ACC112 (cell line): ENCODE data around the gene CCDC69.
"Not testable (repeated sequence)": the region's sequence is repeated elsewhere in the genome, so short reads cannot be mapped to it uniquely, and the experiment has no call there.

ENCODE experiments used
- H2AFZ ChIP-seq: fragments of 200-600 bp; sonication (generic); one replicate; pipeline ENCODE4 v1.6.0; 2017; ENCODE audit warnings: antibody characterized with exemption, low read length; ENCODE audit not compliant: unreplicated experiment
- H3K27ac ChIP-seq: fragments of 200-600 bp; sonication (generic); 2 replicates; pipeline ENCODE4 v1.5.1; 2014; ENCODE audit warnings: low read depth, mild to moderate bottlenecking, antibody characterized with exemption, low read length, moderate library complexity
- H3K27me3 ChIP-seq: fragments of 200-600 bp; sonication (generic); 2 replicates; pipeline ENCODE4 v1.6.1; 2014; ENCODE audit warnings: mild to moderate bottlenecking, antibody characterized with exemption, low read length, moderate library complexity, mixed read lengths; ENCODE audit not compliant: insufficient read depth
- H3K36me3 ChIP-seq: fragments of 200-600 bp; sonication (generic); 2 replicates; pipeline ENCODE4 v1.6.1; 2016; ENCODE audit warnings: mild to moderate bottlenecking, antibody characterized with exemption, low read length, moderate library complexity, mixed read lengths; ENCODE audit not compliant: insufficient read depth
- H3K4me1 ChIP-seq: fragments of 200-600 bp; sonication (generic); one replicate; pipeline ENCODE4 v1.6.1; 2016; ENCODE audit warnings: low read length, mixed read lengths; ENCODE audit not compliant: insufficient read depth, unreplicated experiment, control insufficient read depth
- H3K4me3 ChIP-seq: fragments of 200-600 bp; sonication (generic); 2 replicates; pipeline ENCODE4 v1.5.1; 2014; ENCODE audit warnings: mild to moderate bottlenecking, low read depth, low read length
- H3K79me2 ChIP-seq: fragments of 200-600 bp; sonication (generic); one replicate; pipeline ENCODE4 v1.6.0; 2016; ENCODE audit warnings: low read length; ENCODE audit not compliant: control insufficient read depth, unreplicated experiment, insufficient read depth

CCDC69 gene

DNA sequence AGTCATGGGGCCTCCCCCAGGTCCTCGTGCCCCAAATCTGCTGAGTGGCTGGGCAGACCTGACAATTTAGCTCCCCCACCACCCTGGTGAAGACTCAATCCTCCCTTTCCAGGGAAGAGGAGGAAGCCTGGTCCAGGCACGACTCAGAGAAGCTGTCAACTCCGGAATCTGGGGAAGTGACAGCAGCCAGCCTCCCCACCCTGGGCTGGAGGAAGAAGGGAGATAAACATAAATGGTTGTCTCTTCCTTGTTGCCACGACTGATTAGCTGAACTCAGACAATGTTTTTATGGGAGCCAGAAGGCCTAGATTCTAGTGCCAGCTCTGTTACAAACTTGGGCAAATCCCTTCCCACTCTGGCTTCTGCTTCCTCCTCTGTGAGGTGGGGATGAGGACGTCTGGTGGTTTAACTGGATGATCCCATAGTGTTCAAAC, 15.4 kb downstream of the CCDC69 start:
- H3K4me3 ChIP-seq, result no peak overlapping the region
- H3K27ac ChIP-seq, result peak overlapping the region; percentile 20; the same call in 1 of the 2 replicates
- H3K79me2 ChIP-seq, result no peaks in the 10 kb centered on the region
- H2AFZ ChIP-seq, result no peak overlapping the region
- H3K4me1 ChIP-seq, result peaks cover 4% of the 10 kb centered on the region
- H3K27me3 ChIP-seq, result no peaks in the 10 kb centered on the region
- H3K36me3 ChIP-seq, result no peaks in the 10 kb centered on the region

DNA sequence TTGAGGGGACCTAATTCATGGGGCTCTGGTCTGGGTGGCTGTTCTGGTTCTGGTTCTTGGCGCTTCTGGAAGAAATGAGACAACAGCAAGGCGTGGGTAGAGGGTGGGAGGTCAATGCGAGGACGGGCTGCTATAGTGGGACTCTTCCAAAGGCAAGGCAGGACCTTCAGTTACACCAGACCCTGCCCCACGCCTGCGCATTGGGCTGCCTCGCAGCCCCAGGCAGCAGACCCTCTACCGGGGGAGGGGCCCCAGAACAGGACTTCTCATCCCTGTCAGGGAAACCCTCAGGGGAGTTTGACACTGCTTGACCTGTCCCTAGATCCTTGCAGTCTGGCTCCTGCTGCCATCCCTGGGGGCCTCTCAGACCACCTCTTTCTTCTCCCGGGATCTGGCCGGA, 18.5 kb downstream of the CCDC69 start:
- H3K4me1 ChIP-seq, result peaks cover 12% of the 10 kb centered on the region
- no peak overlapping the region for H2AFZ ChIP-seq
- H3K4me3 ChIP-seq, result no peak overlapping the region
- H3K27ac ChIP-seq, result no peak overlapping the region
- H3K79me2 ChIP-seq, result no peaks in the 10 kb centered on the region
- H3K27me3 ChIP-seq, result no peaks in the 10 kb centered on the region
- no peaks in the 10 kb centered on the region for H3K36me3 ChIP-seq

DNA sequence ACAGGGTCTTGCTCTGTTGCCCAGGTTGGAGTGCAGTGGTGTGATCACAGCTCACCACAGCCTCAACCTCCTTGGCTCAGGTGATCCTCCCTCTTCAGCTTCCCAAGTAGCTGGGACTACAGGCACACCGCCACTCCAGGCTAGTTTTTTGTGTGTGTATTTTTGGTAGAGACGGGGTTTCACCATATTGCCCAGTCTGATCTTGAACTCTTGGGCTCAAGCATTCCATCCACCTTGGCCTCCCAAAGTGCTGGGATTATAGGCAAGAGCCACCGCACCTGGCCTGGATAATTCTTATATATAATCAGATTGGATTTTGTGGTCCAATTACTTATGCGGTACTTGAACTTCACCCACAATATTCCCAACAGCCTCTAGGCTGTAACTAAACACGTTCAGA, 19.8 kb downstream of the CCDC69 start:
- Histone ChIP-seq H2AFZ (no peak overlapping the region), H3K4me3 (no peak overlapping the region), H3K79me2 (no peaks in the 10 kb centered on the region), H3K4me1 (peaks cover 12% of the 10 kb centered on the region), H3K36me3 (no peaks in the 10 kb centered on the region), H3K27me3 (no peaks in the 10 kb centered on the region), H3K27ac (no peak overlapping the region)

DNA sequence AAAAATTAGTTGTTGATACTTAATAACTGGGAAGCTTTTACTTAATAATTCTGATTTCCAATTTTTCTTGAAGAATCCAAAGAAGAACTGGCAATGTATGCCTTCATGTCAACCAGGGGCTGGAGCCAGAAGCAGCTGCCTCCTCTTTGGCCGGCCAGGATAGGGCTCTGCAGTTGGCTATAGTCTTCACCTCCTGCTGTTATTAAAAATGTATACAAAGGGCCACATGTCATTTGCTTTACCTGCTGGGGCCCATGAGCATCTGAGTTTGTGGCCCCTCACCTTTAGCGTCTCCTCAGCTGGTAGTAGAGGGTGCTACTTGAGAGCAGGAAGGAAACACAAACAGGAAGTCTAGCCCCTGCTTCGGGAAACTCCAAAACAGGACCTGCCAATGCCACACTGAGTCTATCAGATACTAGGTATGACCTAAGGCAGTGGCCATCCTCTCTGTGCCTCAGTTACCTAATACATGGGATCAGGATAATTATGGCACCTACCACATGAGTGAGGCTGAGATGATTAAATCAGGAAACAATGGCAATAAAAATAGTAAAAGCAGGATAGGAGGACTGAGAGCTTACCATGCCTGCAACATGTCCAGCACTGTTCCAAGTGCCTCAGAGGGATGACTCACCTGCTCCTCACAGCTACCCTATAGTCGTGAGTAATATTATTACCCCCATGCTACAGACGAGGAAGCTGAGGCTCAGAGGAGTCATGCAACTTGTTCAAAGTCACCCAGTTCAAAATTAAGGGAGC, 21.3 kb downstream of the CCDC69 start:
- H3K4me3 ChIP-seq, result no peak overlapping the region
- H3K4me1 ChIP-seq, result peaks cover 8% of the 10 kb centered on the region
- no peaks in the 10 kb centered on the region for H3K79me2 ChIP-seq
- no peaks in the 10 kb centered on the region for H3K27me3 ChIP-seq
- H3K27ac ChIP-seq, result no peak overlapping the region
- H3K36me3 ChIP-seq, result no peaks in the 10 kb centered on the region
- H2AFZ ChIP-seq, result no peak overlapping the region

DNA sequence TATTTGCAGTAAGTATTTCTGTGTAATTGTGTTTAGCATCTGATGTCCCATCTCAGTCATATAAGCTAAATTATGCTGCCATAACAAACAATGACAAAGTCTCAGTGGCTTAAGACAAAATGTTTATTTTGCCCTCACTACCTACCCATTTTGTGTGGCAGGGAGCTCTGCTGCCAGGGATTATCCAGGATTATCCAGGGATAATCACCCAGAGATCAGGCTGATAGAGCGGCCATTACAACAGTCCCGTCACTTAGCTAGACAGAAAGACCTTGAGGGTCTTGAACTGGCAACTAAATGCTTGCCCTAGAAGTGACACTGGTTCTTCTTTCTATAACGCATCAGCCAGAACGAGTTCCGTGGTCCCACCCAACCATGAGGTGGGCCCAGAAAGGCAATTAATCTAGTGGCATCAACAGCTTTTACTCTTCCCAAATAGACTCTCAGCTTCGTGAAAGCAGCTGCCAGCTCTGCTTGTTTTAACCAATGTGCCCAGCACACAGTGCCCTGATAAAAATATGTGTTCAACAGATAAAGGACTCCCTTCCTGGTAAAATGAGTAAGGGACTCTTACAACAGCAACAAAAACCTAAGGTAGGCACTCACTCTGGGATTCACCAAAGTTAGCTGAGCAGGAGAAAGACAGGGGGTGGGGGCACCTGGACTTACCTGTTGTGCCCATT, 22.8 kb downstream of the CCDC69 start:
- H3K79me2 ChIP-seq, result no peaks in the 10 kb centered on the region
- no peak overlapping the region for H3K27ac ChIP-seq
- H2AFZ ChIP-seq, result no peak overlapping the region
- peaks cover 8% of the 10 kb centered on the region for H3K4me1 ChIP-seq
- no peaks in the 10 kb centered on the region for H3K27me3 ChIP-seq
- H3K4me3 ChIP-seq, result no peak overlapping the region
- H3K36me3 ChIP-seq, result no peaks in the 10 kb centered on the region

DNA sequence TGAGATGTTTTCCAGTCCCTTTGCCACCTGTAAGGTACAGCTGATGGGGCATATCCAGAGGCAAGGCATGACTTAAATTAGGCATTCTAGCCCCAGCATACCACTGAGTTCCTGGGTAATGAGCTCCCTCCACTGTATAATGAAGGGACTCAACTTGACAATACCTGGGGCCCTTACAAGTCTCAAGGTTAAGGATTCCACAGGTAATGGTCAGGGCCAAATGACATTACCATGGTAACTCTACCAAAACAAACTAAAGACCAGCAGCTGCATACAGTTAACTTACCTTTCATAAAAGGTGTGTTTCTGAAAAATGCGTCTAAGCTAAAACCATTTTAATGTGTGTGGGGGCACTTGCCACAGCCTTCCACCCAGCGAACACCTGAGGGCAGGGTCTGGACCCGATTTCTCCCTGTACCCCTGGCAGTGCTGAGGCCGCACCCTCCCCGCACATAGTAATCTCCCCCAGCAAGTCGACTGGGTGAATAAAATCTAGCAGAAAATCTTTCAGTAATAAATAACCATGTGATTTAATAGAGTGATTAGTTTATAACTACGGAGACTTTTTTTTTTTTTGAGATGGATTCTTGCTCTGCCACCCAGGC, 24.2 kb downstream of the CCDC69 start:
- no peak overlapping the region for H2AFZ ChIP-seq
- no peaks in the 10 kb centered on the region for H3K79me2 ChIP-seq
- H3K36me3 ChIP-seq, result no peaks in the 10 kb centered on the region
- H3K27ac ChIP-seq, result no peak overlapping the region
- H3K4me1 ChIP-seq, result peaks cover 8% of the 10 kb centered on the region
- no peak overlapping the region for H3K4me3 ChIP-seq
- no peaks in the 10 kb centered on the region for H3K27me3 ChIP-seq

DNA sequence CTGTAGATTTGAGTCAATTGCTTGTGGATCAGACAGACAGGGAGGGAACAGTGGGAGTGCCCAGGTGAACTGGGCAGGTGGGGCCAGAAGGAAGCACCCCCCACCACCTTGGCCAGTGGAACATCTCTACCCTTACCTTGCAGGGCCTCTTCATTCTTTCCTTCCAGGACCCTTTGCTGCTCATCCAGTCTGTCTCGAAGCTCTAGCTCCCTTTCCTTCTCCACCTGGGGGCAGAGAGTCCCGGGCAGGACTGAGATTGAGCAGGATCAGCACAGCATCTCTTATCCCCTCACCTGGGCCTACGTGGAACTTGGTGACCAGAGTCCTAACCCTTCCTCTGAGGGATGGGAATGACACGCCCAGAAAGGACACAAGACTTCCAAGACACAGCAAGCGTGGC, 25.0 kb downstream of the CCDC69 start:
- H3K36me3 ChIP-seq, result no peaks in the 10 kb centered on the region
- H3K79me2 ChIP-seq, result no peaks in the 10 kb centered on the region
- H3K4me1 ChIP-seq, result peaks cover 8% of the 10 kb centered on the region
- H2AFZ ChIP-seq, result no peak overlapping the region
- H3K27me3 ChIP-seq, result no peaks in the 10 kb centered on the region
- H3K27ac ChIP-seq, result no peak overlapping the region
- no peak overlapping the region for H3K4me3 ChIP-seq

DNA sequence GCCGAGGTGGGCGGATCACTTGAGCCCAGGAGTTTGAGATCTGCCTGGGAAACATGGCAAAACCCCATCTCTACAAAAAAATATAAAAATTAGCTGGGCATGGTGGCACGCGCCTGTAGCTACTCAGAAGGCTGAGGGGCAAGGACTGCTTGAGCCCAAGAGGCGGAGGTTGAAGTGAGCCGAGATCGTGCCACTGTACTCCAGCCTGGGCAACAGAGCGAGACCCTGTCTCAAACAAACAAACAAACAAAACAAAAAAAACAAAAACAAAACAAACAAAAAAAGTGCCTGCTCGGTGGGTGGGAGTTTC, 26.6 kb downstream of the CCDC69 start:
- H2AFZ ChIP-seq, H3K4me1 ChIP-seq, H3K27ac ChIP-seq, H3K79me2 ChIP-seq, H3K36me3 ChIP-seq, H3K27me3 ChIP-seq, H3K4me3 ChIP-seq: not testable (repeated sequence)

DNA sequence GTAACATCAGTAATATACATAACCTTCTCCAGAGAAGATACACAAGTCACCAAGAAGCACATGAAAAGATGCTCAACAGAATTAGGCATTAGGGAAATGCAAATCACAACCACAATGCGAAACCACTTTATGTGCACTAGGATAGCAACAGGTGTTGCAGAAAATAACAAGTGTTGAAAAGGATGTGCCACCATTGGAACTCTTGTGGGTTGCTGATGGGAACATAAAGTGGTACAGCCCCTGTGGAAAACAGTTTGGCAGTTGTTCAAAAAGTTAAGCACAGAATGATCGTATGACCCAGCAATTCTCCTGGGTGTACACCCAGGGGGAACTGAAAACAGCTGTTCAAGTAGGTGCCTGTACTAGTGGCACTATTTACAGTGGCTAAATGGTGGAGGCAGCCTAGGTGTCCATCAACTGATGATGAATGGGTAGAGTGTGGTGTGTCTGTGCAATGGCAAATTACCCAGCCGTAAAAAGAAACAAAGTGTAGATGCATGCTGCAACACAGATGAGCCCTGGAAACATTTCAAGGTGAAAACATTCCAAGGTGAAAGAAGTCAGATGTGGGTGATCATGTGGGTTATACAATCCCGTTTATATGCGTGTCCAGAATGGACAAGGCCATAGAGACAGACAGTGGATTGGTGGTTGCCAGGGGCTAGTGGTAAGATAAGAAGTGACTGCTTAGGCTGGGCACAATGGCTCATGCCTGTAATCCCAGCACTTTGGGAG, 27.2 kb downstream of the CCDC69 start:
- H3K4me3 ChIP-seq, result no peak overlapping the region
- no peaks in the 10 kb centered on the region for H3K4me1 ChIP-seq
- H3K27me3 ChIP-seq, result no peaks in the 10 kb centered on the region
- no peaks in the 10 kb centered on the region for H3K36me3 ChIP-seq
- no peak overlapping the region for H2AFZ ChIP-seq
- no peaks in the 10 kb centered on the region for H3K79me2 ChIP-seq
- no peak overlapping the region for H3K27ac ChIP-seq

DNA sequence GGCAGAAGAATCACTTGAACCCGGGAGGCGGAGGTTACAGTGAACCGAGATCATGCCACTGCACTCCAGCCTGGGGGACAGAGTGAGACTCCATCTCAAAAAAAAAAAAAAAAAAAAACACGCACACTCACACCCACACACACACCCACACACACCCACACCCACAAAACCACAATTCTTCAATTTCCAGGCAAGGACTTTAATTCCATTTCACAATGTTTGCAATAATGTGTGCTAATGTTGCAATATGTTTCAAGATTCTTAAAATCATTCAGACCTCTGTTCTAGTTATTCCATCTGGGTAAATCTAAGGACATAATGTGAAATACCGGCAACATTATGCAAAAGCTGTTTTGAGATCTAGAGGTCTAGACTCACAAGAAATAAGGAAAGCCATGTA, 28.3 kb downstream of the CCDC69 start:
- no peak overlapping the region for H2AFZ ChIP-seq
- H3K27ac ChIP-seq, result no peak overlapping the region
- H3K79me2 ChIP-seq, result no peaks in the 10 kb centered on the region
- no peak overlapping the region for H3K4me3 ChIP-seq
- H3K4me1 ChIP-seq, result no peaks in the 10 kb centered on the region
- no peaks in the 10 kb centered on the region for H3K36me3 ChIP-seq
- no peaks in the 10 kb centered on the region for H3K27me3 ChIP-seq
